MCF 10A (cell line): ENCODE results near the gene COLEC12. TPM values are rescaled to one million over a fixed set of nuclear protein-coding genes. Genes with fewer than 3 reads are reported as not detected.

Experiments used
- BruUV-seq: library from RNA; stranded (reverse); fragments of 400-500 nt; replicated peaks from 2 replicates; lab custom pipeline; 2021; lab: Mats Ljungman, UMichigan
- CTCF ChIA-PET: fragments of 300-600 bp; sonication (Branson Sonifier 250); formaldehyde crosslinking; extraction: SDS; loops from one replicate; lab custom pipeline; 2021; ENCODE audit warnings: antibody characterized with exemption, inconsistent platforms; lab: Yijun Ruan, JAX
- POLR2A ChIA-PET: fragments of 300-600, 350-650 bp; sonication (Branson Sonifier 250); formaldehyde crosslinking; extraction: SDS; loops from one replicate; lab custom pipeline; 2020; ENCODE audit warnings: antibody characterized with exemption, inconsistent platforms; lab: Yijun Ruan, JAX
- DNase-seq: peaks from one replicate; pipeline ENCODE4 v3.0.0-alpha.2; 2018; ENCODE audit not compliant: unreplicated experiment
- H3K27ac Mint-ChIP-seq: one replicate; pipeline ENCODE4 v1.8.0; 2022; ENCODE audit warnings: mild to moderate bottlenecking, low read depth, mixed read lengths; ENCODE audit not compliant: unreplicated experiment
- H3K27me3 Mint-ChIP-seq: one replicate; pipeline ENCODE4 v1.8.0; 2022; ENCODE audit warnings: mixed read lengths; ENCODE audit not compliant: insufficient read depth, unreplicated experiment
- H3K36me3 Mint-ChIP-seq: one replicate; pipeline ENCODE4 v1.8.0; 2022; ENCODE audit warnings: mild to moderate bottlenecking, moderate library complexity, mixed read lengths; ENCODE audit not compliant: insufficient read depth, unreplicated experiment
- H3K4me1 Mint-ChIP-seq: one replicate; pipeline ENCODE4 v1.8.0; 2022; ENCODE audit warnings: mixed read lengths; ENCODE audit not compliant: insufficient read depth, unreplicated experiment
- H3K4me3 Mint-ChIP-seq: one replicate; pipeline ENCODE4 v1.8.0; 2022; ENCODE audit warnings: mild to moderate bottlenecking, moderate library complexity, mixed read lengths; ENCODE audit not compliant: unreplicated experiment
- H3K9me3 Mint-ChIP-seq: one replicate; pipeline ENCODE4 v1.8.0; 2022; ENCODE audit warnings: mixed read lengths; ENCODE audit not compliant: unreplicated experiment
- CTCF ChIP-seq: fragments of 200-600 bp; IDR thresholded peaks from one replicate; pipeline ENCODE4 v1.8.0; 2022; ENCODE audit warnings: antibody characterized with exemption, mild to moderate bottlenecking; ENCODE audit not compliant: unreplicated experiment
- intact Hi-C: fragments of 100-400 bp; cut with micrococcal nuclease; formaldehyde crosslinking; loops from 2 replicates; pipeline ENCODE4 v1.14.1; 2022
- total RNA-seq: library from RNA; stranded (reverse); gene quantifications from 2 replicates; pipeline ENCODE4 v1.2.3, GENCODE V29; 2022

COLEC12 gene
- total RNA-seq, 1 experiment from 2014 or later, result 0.05 TPM

- BruUV-seq, result no TSS peak
- Mint-ChIP-seq H3K4me1 (no peaks in the 10 kb centered on the region), H3K36me3 (peaks cover 7% of the 10 kb centered on the region), H3K27ac (no peak overlapping the region), H3K9me3 (peaks cover 35% of the 10 kb centered on the region), H3K4me3 (no peak overlapping the region), H3K27me3 (no peaks in the 10 kb centered on the region)
- intact Hi-C loops, result no loop called here
- TF ChIP-seq CTCF, result no peak
- DNase-seq, result no peak
- POLR2A ChIA-PET, result no interaction called here
- CTCF ChIA-PET, result interaction anchor here (1.0 kb wide), 1 partner anchor 62 kb away, joined by 3 read pairs; no protein-coding TSS in a partner anchor
These were observed 18.7 kb upstream of the COLEC12 start for GRCh38 chr18:519019-519879.

GRCh38 chr18:518081-518480 is 17.6 kb upstream of the COLEC12 start:
- intact Hi-C loops, result no loop called here
- POLR2A ChIA-PET, result interaction anchor here (0.7 kb wide), 1 partner anchor 13 kb away, joined by 3 read pairs; no protein-coding TSS in a partner anchor
- Mint-ChIP-seq H3K4me3 (no peak overlapping the region), H3K27ac (no peak overlapping the region), H3K9me3 (peaks cover 26% of the 10 kb centered on the region), H3K27me3 (no peaks in the 10 kb centered on the region), H3K4me1 (no peaks in the 10 kb centered on the region), H3K36me3 (no peaks in the 10 kb centered on the region)
- no TSS peak for BruUV-seq
- CTCF ChIA-PET, result interaction anchor here (0.6 to 1.0 kb wide), 3 partner anchors 22 to 61 kb away, joined by 3 to 5 read pairs (median 3); no protein-coding TSS in a partner anchor
- no peak for DNase-seq
- no peak for TF ChIP-seq CTCF

- no peak for DNase-seq
- Mint-ChIP-seq H3K4me1 (no peaks in the 10 kb centered on the region), H3K4me3 (no peak overlapping the region), H3K9me3 (peaks cover 26% of the 10 kb centered on the region), H3K36me3 (no peaks in the 10 kb centered on the region), H3K27me3 (no peaks in the 10 kb centered on the region), H3K27ac (no peak overlapping the region)
- ChIA-PET POLR2A (no interaction called here), CTCF (no interaction called here)
- no TSS peak for BruUV-seq
- no peak for TF ChIP-seq CTCF
- intact Hi-C loops, result no loop called here
These were observed 15.3 kb upstream of the COLEC12 start for GRCh38 chr18:515838-516237.

- BruUV-seq, result no TSS peak
- H3K4me1 Mint-ChIP-seq, result no peaks in the 10 kb centered on the region
- ChIA-PET CTCF (no interaction called here), POLR2A (no interaction called here)
- peaks cover 20% of the 10 kb centered on the region for H3K9me3 Mint-ChIP-seq
- H3K27ac Mint-ChIP-seq, result no peak overlapping the region
- no peaks in the 10 kb centered on the region for H3K27me3 Mint-ChIP-seq
- DNase-seq, result no peak
- intact Hi-C loops, result no loop called here
- H3K36me3 Mint-ChIP-seq, result no peaks in the 10 kb centered on the region
- no peak overlapping the region for H3K4me3 Mint-ChIP-seq
- TF ChIP-seq CTCF, result no peak
These were observed 14.8 kb upstream of the COLEC12 start for GRCh38 chr18:515156-515815.
